Nucleus accumbens (tissue), 56 donors: ENCODE measurements around the gene CLEC20A.

Experiments used
- DNase-seq, 56 donors: peaks; one replicate each; lab custom pipeline; 2025; lab: John Stamatoyannopoulos, UW

Gene CLEC20A

DNA sequence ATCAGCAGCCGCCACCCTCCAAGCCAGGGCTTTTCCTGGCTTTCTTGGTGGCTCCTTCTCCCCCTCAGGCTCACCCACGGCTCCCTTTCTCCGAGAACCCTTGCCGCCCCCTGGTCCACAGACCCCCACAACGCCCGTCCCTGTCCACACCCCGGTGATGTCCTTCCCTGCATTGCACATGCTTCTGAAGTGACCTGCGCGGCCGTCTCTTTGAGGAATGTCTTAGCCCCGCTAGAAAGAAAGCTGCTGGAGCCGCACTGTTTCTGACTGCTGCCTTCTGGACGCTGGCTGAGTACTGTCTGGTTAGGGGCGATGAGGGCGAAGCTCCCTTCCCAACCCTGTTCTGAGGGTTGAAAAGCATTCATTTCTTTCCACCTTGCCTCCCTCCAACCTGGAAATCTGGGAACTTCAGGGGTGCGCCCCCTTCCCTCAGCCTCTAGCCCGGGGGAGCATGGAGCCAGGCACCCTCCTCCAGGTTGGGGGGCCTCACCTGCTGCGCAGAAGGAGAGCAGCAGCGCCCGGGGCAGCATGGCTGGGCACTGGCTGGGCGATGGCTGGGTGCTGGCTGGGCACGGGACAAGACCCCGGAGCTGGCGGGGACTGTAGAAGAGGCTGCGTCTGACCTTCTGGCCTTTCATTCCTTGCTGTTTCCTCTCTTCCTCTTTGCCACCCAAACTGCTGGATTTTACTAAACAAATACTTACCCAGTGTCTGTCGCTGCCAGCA, at the start of gene CLEC20A:
CLEC20A (minus strand) TSS at position 555 of the 726 bp plus-strand sequence; CDS start at position 530, 25 bp downstream.
- no peak for DNase-seq

DNA sequence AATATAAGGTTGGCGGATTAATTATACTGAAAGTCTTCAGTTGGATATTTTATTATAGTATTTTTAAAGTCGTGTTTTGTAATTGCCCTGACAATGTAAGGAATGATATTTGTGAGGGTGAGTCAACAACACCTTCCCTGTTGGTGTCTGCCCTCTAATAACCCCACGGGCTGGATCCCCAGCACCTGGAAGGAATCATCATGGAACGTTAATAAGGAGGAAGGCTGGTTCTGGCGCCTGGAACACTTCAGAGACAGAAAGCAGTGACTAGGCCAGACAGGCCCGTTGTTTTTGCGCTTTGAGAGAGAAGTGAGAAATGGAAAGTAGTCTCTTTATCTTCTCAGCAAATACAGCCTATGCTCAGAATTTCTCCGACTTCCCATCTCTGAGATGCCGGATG, 47.8 kb upstream of the CLEC20A start:
- DNase-seq: no peak

DNA sequence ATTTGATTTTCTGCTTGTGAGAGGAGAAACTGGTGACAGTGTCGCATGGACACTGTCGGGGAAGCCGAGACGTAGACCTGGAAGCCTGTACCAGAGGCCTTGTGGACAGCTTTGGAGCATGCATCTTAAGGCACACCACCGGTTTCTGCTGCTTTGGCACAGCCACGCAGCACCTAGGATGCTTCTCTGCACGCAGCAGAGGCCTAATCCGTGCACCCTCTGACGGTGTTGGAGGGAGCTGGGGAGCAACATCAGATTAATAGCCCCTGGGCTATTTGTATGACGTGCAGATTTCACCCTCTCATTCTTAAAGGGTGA, 46.5 kb upstream of the CLEC20A start:
- peak in 9 of 56 donors; percentile 33 to 68 (median 55) for DNase-seq

DNA sequence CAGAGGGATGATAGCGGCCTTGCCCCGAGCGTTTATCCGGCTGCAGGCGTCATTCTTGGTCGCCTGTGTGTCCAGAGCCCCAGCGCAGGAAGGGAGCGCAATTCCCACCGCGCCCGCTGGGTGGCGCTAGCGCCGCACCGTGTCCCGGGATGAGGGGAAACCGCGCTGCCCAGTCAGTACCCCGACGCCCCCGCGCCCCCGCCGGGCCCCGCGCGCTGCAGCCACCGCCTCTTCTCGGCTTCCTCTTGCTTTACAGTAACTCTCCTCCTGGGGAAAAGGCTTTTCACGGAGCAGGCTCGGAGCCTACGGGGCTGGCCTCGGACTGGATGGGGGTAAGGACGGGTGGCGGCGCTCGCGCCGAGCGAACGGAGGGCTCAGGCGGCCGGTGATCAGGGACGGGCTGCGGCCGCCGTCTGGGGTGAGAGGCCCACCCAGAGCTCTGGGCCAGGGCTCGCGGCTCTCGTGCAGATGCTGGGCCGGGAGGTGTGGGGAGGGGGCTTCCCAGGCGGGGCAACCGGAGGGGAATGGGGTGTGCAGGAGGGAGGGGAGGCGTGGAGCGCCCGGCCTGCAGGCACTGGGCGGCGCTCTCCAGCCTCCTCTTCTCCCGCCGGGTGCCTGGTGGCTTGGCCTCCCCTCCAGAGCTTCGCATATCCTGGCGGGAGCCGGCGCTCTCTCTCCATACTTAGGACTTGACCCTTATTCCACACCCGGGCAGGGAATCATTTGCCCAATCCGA, 46.0 kb upstream of the CLEC20A start:
- peak in 54 of 56 donors; percentile 15 to 93 (median 78) for DNase-seq

DNA sequence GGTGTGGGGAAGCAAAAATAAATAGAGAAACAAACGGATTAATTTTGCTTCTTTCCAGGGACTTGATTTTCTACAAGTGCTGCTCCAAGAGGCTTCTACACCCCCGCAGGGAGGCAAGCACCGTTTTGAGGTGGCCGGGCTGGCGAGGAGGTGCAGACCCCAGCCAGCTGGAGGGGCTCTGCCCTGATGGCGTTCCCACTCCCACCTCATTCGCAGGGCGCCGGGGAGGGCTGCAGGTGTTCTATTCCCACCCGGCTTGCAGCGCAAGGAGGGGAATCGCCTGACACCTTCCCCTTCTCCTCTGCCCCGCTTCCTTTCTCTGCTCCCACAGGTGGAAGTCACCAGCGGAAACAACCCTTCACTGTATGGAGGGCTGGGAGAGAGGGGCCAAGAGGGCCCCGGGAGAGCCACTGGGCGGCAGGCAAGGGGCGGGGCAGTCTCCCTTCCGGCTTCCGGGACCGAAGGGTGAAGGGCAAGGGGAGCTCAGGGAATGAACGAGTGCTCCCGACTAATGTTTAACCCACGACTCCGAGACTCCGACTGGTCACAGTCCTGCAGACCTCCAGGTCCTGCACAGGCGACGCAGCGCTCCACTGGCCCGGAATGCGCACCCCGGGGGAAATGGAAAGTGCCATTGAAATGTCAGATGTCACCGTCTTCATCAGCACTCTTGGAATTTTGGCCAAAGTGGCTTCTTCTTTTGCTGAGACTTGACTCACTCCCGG, 45.2 kb upstream of the CLEC20A start:
- DNase-seq: peak in 24 of 56 donors; percentile 14 to 77 (median 48)

- DNase-seq: no peak
Observed at GRCh38 chr1:178541379-178541778, 44.6 kb upstream of the CLEC20A start.

GRCh38 chr1:178540646-178541045, 43.9 kb upstream of the CLEC20A start:
- peak in 36 of 56 donors; percentile 8 to 77 (median 44) for DNase-seq

DNA sequence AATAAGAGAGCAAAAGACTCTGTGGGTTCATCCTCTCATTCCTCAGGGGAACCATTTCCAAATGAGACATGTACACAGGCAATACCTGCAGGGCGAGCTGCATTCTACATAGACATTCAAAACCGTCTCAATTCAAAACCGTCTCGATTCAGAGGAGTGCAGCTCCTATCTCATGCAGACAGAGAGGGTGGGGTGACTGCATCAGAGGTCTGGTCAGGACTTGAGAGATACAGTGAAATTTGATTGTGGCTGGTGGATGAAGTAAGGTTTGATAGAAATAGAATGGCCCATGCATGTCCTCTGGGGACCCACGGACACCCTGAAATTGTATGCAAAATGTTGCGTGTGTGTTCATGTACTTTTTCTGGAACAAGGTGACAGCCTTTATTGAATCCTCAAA, 43.4 kb upstream of the CLEC20A start:
- peak in 2 of 56 donors; percentile 27 to 52 for DNase-seq

DNA sequence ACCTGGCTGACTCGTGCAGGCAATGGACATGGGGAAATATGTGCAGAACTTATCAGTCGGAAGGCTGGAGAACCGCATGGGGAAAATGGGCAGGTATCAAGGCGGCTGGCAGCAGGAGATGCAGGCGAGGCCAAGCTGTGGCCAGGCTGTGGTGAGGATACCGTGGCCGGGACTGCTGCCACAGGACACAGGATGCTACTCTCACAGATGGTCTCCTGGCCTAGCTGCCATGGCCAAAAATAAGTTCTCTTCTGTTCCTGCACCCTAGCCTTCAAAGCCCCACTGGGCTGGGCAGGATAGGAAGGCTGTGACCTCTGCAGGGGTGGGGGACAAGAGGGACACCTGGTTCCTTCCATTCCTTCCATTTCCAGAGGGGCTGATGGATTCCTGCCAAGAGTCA, 42.5 kb upstream of the CLEC20A start:
- DNase-seq: no peak

GRCh38 chr1:178538192-178538916, 41.6 kb upstream of the CLEC20A start:
- no peak for DNase-seq

GRCh38 chr1:178537382-178538090, 40.8 kb upstream of the CLEC20A start:
- peak in 1 of 56 donors; percentile 52 for DNase-seq

DNA sequence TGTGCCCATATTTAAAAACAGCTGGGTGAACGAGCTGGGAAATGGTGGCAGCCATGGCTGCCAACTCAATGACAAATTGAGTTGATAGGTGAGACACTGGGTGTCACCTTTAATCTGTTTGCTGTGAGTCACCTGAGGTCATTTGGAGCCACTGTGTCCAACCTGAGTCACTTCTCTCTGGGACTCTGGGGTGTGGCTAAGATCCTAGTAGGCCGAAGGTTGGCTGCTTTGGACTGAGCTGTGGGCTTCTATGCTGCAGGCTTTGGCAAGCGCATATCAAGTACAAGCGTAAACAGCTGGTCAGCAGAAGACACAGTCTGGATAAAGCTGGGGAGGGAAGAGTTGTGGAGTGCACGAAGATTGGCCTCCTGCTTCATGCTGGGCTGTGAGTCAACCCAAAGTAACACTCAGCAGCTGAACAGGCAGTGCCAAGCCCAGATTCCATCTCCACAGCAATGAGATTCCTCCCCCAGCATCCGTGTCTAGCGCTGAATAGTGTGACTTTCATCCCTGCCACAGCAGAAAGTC, 40.1 kb upstream of the CLEC20A start:
- peak in 38 of 56 donors; percentile 6 to 83 (median 44) for DNase-seq

DNA sequence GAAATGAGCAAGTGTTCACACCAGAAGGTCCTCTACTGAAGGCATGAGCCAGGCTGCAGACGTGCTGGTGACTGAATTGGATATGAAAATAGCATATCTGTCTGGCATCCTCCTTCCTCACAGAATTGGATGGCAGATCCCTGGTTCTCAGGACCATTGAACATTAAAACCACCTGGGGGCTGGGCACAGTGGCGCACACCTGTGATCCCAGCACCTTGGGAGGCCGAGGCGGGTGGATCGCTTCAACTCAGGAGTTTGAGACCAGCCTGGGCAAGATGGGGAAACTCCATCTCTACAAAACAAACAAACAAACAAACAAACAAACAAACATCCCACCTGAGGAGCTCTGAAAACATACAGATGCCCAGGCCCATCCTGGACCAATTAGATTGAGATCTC, 39.6 kb upstream of the CLEC20A start:
- DNase-seq: no peak

DNA sequence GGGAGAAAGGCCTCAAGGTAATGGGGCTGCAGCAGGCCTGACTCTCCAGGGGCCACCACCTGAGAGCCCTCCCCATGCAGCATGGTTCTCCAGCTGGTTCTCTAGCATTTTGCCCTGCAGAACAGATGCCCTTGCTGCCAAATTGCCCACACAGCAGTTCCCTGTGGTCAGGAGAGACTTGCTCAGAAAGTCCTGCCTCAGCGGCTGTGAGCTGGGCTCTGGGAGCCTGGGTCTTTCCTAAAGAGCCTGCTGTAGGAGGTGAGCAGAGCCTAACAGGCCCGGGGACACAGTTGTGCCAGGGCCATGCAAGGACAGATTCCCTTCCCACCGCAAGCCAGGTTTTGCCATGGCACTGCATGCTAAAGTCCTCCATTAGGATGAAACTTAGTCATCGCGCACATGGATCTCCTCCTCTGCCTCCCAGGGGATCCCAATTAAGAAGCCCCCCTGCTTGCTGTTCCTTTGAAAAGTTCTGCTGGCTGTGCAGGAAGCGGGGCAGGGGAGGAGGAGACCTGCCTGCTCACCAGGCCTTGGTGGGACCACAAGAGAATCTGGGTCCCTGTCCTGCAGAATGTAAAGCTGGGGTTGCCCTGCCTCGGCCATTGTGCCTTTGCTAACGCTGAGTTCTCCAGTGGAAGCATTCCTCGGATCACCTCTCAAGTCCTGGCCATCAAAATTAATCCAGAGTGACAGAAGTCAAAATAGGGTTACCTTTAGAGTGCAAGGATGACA, 37.5 kb upstream of the CLEC20A start:
- no peak for DNase-seq

DNA sequence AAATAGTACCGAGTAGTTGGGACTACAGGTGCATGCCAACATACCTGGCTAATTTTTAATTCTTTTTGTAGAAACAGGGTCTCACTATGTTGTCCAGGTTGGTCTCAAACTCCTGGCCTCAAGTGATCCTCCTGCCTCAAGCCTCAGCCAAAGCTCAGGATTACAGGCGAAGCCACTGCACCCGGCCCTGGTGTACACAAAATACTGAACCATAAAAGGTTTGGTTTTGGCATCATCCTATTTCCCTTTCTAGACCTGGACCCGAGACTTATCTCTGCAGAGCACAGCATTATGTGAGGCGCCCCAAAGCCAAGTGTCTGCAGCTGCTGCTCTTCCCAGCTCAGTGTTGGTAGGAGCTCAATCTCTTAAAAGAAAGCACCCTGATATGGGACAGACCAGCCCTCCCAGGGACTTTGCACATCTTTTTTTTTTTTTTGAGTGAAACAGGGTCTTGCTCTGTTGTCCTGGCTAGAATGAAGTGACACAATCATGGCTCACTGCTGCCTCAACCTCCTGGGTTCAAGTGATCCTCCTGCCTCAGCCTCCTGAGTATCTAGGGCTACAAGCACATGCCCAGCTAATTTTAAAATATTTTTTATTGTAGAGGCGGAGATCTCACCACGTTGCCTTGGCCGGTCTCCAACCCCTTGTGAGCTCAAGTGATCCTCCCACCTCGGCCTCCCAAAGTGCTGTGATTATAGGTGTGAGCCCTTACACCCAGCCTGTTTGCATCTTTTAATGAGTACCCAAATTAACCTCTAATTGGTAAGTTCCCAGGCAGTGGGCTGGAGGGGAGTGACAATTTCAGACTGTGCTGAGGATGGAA, 36.6 kb upstream of the CLEC20A start:
- DNase-seq: no peak

- peak in 52 of 56 donors; percentile 7 to 92 (median 69) for DNase-seq
Observed at GRCh38 chr1:178532392-178532791, 35.6 kb upstream of the CLEC20A start.

- no peak for DNase-seq
Observed at GRCh38 chr1:178531887-178532286, 35.1 kb upstream of the CLEC20A start.

DNA sequence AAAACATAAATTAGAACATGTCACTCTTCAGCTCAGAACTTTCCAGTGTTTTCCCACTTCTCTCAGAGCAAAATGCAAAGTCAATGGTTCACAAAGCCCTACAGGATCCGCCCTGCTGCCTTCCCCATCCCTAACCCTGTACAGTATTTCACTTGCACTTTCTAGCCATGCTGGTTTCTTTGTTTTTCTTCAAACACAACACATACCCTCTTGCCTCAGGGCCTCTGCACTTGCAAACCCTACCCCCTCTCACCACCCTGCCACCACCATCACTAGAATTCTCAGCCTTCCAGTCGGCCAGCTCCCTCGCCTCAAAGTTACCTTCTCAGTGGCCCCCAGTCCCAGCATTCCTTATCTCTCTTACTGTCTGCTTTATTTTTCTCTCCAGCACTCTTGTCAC, 33.7 kb upstream of the CLEC20A start:
- no peak for DNase-seq
